PC-3 (cell line): ENCODE results near the gene GLG1. TPM values are rescaled to one million over a fixed set of nuclear protein-coding genes. Genes with fewer than 3 reads are reported as not detected.

Source experiments
- ATAC-seq: fragments of 200-7000 bp; cut with Tn5 transposase; 2 replicates; pipeline ENCODE4 v1.9.1; 2020; ENCODE audit warnings: mild to moderate bottlenecking, moderate library complexity
- BruUV-seq: library from RNA; stranded (reverse); fragments of 400-500 nt; replicated peaks from 2 replicates; lab custom pipeline; 2021; lab: Mats Ljungman, UMichigan
- CTCF ChIA-PET: fragments of 300-600 bp; sonication (Branson Sonifier 250); formaldehyde crosslinking; loops from one replicate; lab custom pipeline; 2022; ENCODE audit warnings: antibody characterized with exemption; lab: Charles Lee
- POLR2A ChIA-PET: fragments of 300-600 bp; sonication (Branson Sonifier 250); formaldehyde crosslinking; loops from one replicate; lab custom pipeline; 2022; ENCODE audit warnings: antibody characterized with exemption; ENCODE audit not compliant: unreplicated experiment; lab: Charles Lee
- DNase-seq: peaks from one replicate; pipeline ENCODE4 v3.0.0-alpha.2; 2015
- H2AFZ ChIP-seq: fragments of 300-600 bp; sonication (generic); 2 replicates; pipeline ENCODE4 v1.6.0; 2016; ENCODE audit warnings: antibody characterized with exemption, low read length
- H3F3A ChIP-seq: fragments of 300-600 bp; sonication (generic); one replicate; pipeline ENCODE4 v1.6.0; 2017; ENCODE audit warnings: antibody characterized with exemption, low read length, control low read depth, mild to moderate bottlenecking; ENCODE audit not compliant: unreplicated experiment
- H3K27ac ChIP-seq: fragments of 300-600 bp; sonication (generic); 2 replicates; pipeline ENCODE4 v1.5.1; 2016; ENCODE audit warnings: mild to moderate bottlenecking, low read length
- H3K27me3 ChIP-seq: fragments of 300-600 bp; sonication (generic); 2 replicates; pipeline ENCODE4 v1.6.1; 2016; ENCODE audit warnings: low read length, mixed read lengths
- H3K36me3 ChIP-seq: fragments of 300-600 bp; sonication (generic); 2 replicates; pipeline ENCODE4 v1.6.1; 2016; ENCODE audit warnings: low read depth, mixed run types, low read length, mixed read lengths
- H3K4me1 ChIP-seq: fragments of 300-600 bp; sonication (generic); 2 replicates; pipeline ENCODE4 v1.5.1; 2016; ENCODE audit warnings: low read length; ENCODE audit not compliant: insufficient read depth
- H3K4me2 ChIP-seq: fragments of 300-600 bp; sonication (generic); 2 replicates; pipeline ENCODE4 v1.6.0; 2016; ENCODE audit warnings: low read length
- H3K4me3 ChIP-seq: fragments of 300-600 bp; sonication (generic); 2 replicates; pipeline ENCODE4 v1.5.1; 2016; ENCODE audit warnings: mild to moderate bottlenecking, low read length, mixed read lengths
- H3K79me2 ChIP-seq: fragments of 300-600 bp; sonication (generic); 2 replicates; pipeline ENCODE4 v1.6.1; 2017; ENCODE audit warnings: low read length, mixed read lengths
- H3K9ac ChIP-seq: fragments of 300-600 bp; sonication (generic); 2 replicates; pipeline ENCODE4 v1.6.0; 2016; ENCODE audit warnings: mild to moderate bottlenecking, low read length
- H3K9me2 ChIP-seq: fragments of 300-600 bp; sonication (generic); replicated peaks from 2 replicates; pipeline ENCODE4 v1.6.1; 2016; ENCODE audit warnings: mixed run types, low read length, mixed read lengths
- H3K9me3 ChIP-seq: fragments of 300-600 bp; sonication (generic); 2 replicates; pipeline ENCODE4 v1.6.1; 2016; ENCODE audit warnings: low read length, mixed read lengths
- H4K20me1 ChIP-seq: fragments of 300-600 bp; sonication (generic); 2 replicates; pipeline ENCODE4 v1.6.1; 2016; ENCODE audit warnings: low read length, mixed read lengths
- EZH2 ChIP-seq: fragments of 300-600 bp; sonication (generic); IDR thresholded peaks from one replicate; pipeline ENCODE4 v1.6.1; 2017; ENCODE audit warnings: antibody characterized with exemption, mild to moderate bottlenecking, low read length; ENCODE audit not compliant: unreplicated experiment
- EZH2phosphoT487 ChIP-seq: fragments of 300-600 bp; sonication (generic); IDR thresholded peaks from 2 replicates; pipeline ENCODE4 v1.6.1; 2018; ENCODE audit warnings: mild to moderate bottlenecking, antibody characterized with exemption, low read length, borderline replicate concordance
- intact Hi-C: fragments of 100-400 bp; cut with micrococcal nuclease; formaldehyde crosslinking; loops from 2 replicates; pipeline ENCODE4 v1.9.0; 2023
- total RNA-seq: library from RNA; depleted of rRNA; stranded (reverse); fragments of >200 nt; gene quantifications from 2 replicates; pipeline ENCODE4 v1.2.3, GENCODE V29; 2014
- TF ChIP-seq, protein P1 (sequence below): fragments of 300-600 bp; sonication (generic); conservative IDR thresholded peaks from 2 replicates; pipeline ENCODE4 v1.5.1; 2017; ENCODE audit warnings: antibody characterized with exemption, low read depth, mild to moderate bottlenecking, low read length

The GLG1 gene
- total RNA-seq, 1 experiment from 2014 or later: 63.5 TPM

DNA sequence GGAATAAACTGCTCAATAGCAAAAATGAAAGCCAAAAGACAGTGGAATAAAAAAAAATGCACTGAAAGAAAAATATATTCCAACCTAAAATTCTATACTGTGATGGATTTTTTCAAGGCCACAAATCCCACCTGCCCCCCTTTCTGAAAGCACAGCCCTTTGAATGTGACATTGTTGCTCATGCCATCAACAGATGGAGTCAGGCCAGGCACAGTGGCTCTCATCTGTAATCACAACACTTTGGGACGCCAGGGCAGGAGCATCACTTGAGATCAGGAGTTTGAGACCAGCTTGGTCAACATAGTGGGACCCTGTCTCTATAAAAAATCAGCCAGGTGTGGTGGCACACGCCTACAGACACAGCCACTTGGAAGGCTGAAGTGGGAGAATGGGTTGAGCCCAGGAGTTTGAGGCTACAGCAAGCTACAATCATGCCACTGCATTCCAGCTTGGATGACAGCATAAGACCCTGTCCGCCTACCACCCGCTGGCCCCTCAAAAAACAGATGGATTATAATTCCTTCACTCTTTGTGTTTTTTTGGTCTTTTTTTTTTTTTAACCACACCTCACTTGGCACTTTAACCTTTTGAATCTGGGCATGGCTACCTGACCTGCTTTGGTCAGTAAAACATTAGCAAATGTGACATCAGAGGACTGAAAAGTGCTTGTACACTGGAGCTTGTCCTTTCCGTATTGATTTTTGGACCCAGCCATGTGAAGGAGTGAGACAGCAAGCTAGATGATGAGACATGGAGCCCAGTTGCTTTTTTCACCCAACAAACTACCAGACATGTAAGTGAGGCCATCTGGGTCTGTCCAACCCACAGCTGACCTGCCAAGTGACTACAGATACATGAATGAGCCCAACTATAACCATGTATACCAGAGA, 36.3 kb downstream of the GLG1 start:
- H3K9ac ChIP-seq: no peak overlapping the region
- POLR2A ChIA-PET: no interaction called here
- ATAC-seq (no peak), DNase-seq (no peak)
- no peak overlapping the region for H3K27ac ChIP-seq
- no peaks in the 10 kb centered on the region for H3K4me1 ChIP-seq
- CTCF ChIA-PET: no interaction called here
- TF ChIP-seq EZH2phosphoT487: no peak
- no peak for TF ChIP-seq EZH2
- TF ChIP-seq, protein P1, sequence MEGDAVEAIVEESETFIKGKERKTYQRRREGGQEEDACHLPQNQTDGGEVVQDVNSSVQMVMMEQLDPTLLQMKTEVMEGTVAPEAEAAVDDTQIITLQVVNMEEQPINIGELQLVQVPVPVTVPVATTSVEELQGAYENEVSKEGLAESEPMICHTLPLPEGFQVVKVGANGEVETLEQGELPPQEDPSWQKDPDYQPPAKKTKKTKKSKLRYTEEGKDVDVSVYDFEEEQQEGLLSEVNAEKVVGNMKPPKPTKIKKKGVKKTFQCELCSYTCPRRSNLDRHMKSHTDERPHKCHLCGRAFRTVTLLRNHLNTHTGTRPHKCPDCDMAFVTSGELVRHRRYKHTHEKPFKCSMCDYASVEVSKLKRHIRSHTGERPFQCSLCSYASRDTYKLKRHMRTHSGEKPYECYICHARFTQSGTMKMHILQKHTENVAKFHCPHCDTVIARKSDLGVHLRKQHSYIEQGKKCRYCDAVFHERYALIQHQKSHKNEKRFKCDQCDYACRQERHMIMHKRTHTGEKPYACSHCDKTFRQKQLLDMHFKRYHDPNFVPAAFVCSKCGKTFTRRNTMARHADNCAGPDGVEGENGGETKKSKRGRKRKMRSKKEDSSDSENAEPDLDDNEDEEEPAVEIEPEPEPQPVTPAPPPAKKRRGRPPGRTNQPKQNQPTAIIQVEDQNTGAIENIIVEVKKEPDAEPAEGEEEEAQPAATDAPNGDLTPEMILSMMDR: no peak
- peaks cover 88% of the 10 kb centered on the region for H3K79me2 ChIP-seq
- H3K4me2 ChIP-seq: no peak overlapping the region
- H3K36me3 ChIP-seq: no peaks in the 10 kb centered on the region
- H2AFZ ChIP-seq: no peak overlapping the region
- BruUV-seq: no TSS peak
- H3F3A ChIP-seq: no peaks in the 10 kb centered on the region
- no peaks in the 10 kb centered on the region for H3K9me3 ChIP-seq
- H4K20me1 ChIP-seq: no peaks in the 10 kb centered on the region
- intact Hi-C loops: no loop called here
- H3K27me3 ChIP-seq: no peaks in the 10 kb centered on the region
- H3K4me3 ChIP-seq: no peak overlapping the region
- H3K9me2 ChIP-seq: no peaks in the 10 kb centered on the region

DNA sequence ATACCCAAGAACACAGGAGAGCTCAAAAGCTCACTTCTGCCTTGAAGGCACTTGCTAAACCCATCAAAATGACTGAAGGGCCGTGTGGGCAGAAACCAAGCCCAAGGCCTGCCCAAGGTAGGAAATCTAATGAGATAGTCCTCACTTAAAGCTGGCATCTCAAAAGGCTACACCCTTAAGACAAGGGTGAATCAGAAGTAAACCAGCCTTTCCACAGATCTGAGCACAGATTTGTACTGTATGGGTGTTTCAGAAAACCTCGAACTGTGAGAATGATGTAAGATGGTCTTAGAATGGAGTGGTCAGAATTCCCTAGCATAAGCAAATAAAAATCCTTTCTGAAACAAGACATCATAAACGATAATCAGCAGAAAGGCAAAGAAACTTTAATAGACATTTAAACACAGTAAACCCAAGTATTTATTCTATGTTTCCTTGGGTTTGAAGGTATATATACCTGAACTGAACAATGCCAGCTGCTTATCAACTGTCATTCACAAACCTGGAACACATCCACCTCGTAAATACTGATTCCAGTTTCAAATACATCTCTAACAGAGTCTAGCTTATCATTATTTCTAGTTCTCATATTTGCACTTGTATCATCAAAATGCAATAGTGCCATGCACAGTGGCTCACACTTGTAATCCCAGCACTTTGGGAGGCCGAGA, 37.8 kb downstream of the GLG1 start:
- Histone ChIP-seq H3K4me3 (no peak overlapping the region), H3K36me3 (no peaks in the 10 kb centered on the region), H3F3A (no peaks in the 10 kb centered on the region), H2AFZ (no peak overlapping the region), H3K4me1 (0 out of 2 replicates have a peak, but pooled peaks cover 2% of the 10 kb centered on the region), H4K20me1 (no peaks in the 10 kb centered on the region), H3K9ac (no peak overlapping the region), H3K9me2 (no peaks in the 10 kb centered on the region), H3K9me3 (no peaks in the 10 kb centered on the region), H3K79me2 (peaks cover 87% of the 10 kb centered on the region), H3K4me2 (no peak overlapping the region), H3K27me3 (no peaks in the 10 kb centered on the region), H3K27ac (no peak overlapping the region)
- POLR2A ChIA-PET: interaction anchor here (0.6 kb wide), 1 partner anchor 156 kb away, joined by 4 read pairs; no protein-coding TSS in a partner anchor
- no TSS peak for BruUV-seq
- DNase-seq (no peak), ATAC-seq (no peak)
- TF ChIP-seq EZH2phosphoT487: no peak
- TF ChIP-seq, protein P1: no peak
- CTCF ChIA-PET: no interaction called here
- intact Hi-C loops: no loop called here
